Effector memory CD4-positive, alpha-beta T cell (primary cell): ENCODE results near the gene MAST3.

Experiments used
- DNase-seq, 3 donors: peaks; one replicate each; pipeline ENCODE4 v3.0.0-alpha.2; 2020
- H3K27ac ChIP-seq: 2 replicates; pipeline ENCODE4 v1.7.0; 2013; ENCODE audit warnings: mild to moderate bottlenecking, low read length, moderate library complexity; ENCODE audit not compliant: insufficient read depth, poor library complexity, severe bottlenecking
- H3K27me3 ChIP-seq: replicated peaks from 2 replicates; pipeline ENCODE4 v1.7.0; 2013; ENCODE audit warnings: mild to moderate bottlenecking, low read length; ENCODE audit not compliant: insufficient read depth, control insufficient read depth, poor library complexity, severe bottlenecking
- H3K36me3 ChIP-seq: 2 replicates; pipeline ENCODE4 v1.7.0; 2013; ENCODE audit warnings: mild to moderate bottlenecking, low read length, moderate library complexity; ENCODE audit not compliant: control insufficient read depth, insufficient read depth
- H3K4me1 ChIP-seq: 2 replicates; pipeline ENCODE4 v1.7.0; 2013; ENCODE audit warnings: low read length, mild to moderate bottlenecking; ENCODE audit not compliant: control insufficient read depth, insufficient read depth, poor library complexity, severe bottlenecking
- H3K4me3 ChIP-seq: 2 replicates; pipeline ENCODE4 v1.7.0; 2013; ENCODE audit warnings: low read length, low read depth, mild to moderate bottlenecking; ENCODE audit not compliant: insufficient read depth, poor library complexity, severe bottlenecking
- H3K9me3 ChIP-seq: 2 replicates; pipeline ENCODE4 v1.7.0; 2013; ENCODE audit warnings: mild to moderate bottlenecking, low read length, moderate library complexity; ENCODE audit not compliant: control insufficient read depth

MAST3 gene

GRCh38 chr19:18060472-18060871 lies 37.1 kb upstream of the MAST3 start:
- DNase-seq: no peak
- no peaks in the 10 kb centered on the region for H3K9me3 ChIP-seq
- H3K36me3 ChIP-seq: peaks cover 17% of the 10 kb centered on the region
- H3K4me1 ChIP-seq: peaks cover 7% of the 10 kb centered on the region
- H3K4me3 ChIP-seq: no peak overlapping the region
- H3K27me3 ChIP-seq: no peaks in the 10 kb centered on the region
- no peak overlapping the region for H3K27ac ChIP-seq

- no peaks in the 10 kb centered on the region for H3K9me3 ChIP-seq
- peaks cover 22% of the 10 kb centered on the region for H3K36me3 ChIP-seq
- H3K4me1 ChIP-seq: peaks cover 7% of the 10 kb centered on the region
- H3K27me3 ChIP-seq: no peaks in the 10 kb centered on the region
- no peak overlapping the region for H3K4me3 ChIP-seq
- no peak overlapping the region for H3K27ac ChIP-seq
- no peak for DNase-seq
Observed at GRCh38 chr19:18062028-18062427, 35.5 kb upstream of the MAST3 start.

GRCh38 chr19:18063463-18063862 lies 34.1 kb upstream of the MAST3 start:
- Histone ChIP-seq H3K4me1 (peaks cover 1% of the 10 kb centered on the region), H3K36me3 (peaks cover 22% of the 10 kb centered on the region), H3K27ac (no peak overlapping the region), H3K4me3 (no peak overlapping the region), H3K9me3 (no peaks in the 10 kb centered on the region), H3K27me3 (no peaks in the 10 kb centered on the region)
- DNase-seq: no peak

DNA sequence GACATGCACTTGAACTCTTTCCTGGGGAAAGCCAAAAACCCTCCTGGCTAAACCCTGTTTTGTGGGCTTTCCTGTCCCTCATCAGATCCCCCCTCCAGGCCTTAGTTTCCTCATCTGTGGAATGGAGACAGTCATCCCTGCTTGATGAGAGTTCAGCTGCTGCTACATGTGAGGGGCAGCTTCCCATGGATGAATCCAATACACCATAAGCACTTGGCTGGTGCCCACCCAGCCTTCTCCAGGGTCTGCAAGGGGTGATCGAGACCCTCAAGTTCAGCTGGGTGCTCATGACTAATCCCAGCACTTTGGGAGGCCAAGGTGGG lies 32.4 kb upstream of the MAST3 start:
- no peak overlapping the region for H3K4me3 ChIP-seq
- H3K27me3 ChIP-seq: no peaks in the 10 kb centered on the region
- DNase-seq: no peak
- no peaks in the 10 kb centered on the region for H3K9me3 ChIP-seq
- H3K4me1 ChIP-seq: no peaks in the 10 kb centered on the region
- peaks cover 18% of the 10 kb centered on the region for H3K36me3 ChIP-seq
- no peak overlapping the region for H3K27ac ChIP-seq

DNA sequence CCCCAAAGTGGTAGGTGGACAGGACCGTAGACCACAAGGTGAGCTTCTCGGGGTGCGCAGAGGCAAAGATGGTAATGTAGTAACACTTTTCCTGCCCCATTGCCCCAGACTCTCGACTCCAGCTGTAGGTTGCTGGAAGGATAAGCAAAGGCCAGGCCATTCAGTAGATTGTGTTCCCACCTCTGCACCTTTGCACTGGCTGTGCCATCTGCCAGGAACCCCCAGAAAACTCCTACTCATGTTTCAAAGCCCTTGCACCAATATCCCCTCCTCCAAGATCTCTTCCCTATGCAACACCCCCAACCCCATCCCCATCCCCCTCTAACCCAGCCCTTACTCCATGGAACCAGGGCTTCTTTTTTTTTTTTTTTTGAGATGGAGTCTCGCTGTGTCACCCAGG lies 29.2 kb upstream of the MAST3 start:
- Histone ChIP-seq H3K27ac (no peak overlapping the region), H3K4me3 (no peak overlapping the region), H3K27me3 (no peaks in the 10 kb centered on the region), H3K36me3 (peaks cover 32% of the 10 kb centered on the region), H3K9me3 (no peaks in the 10 kb centered on the region), H3K4me1 (peaks cover 5% of the 10 kb centered on the region)
- no peak for DNase-seq

DNA sequence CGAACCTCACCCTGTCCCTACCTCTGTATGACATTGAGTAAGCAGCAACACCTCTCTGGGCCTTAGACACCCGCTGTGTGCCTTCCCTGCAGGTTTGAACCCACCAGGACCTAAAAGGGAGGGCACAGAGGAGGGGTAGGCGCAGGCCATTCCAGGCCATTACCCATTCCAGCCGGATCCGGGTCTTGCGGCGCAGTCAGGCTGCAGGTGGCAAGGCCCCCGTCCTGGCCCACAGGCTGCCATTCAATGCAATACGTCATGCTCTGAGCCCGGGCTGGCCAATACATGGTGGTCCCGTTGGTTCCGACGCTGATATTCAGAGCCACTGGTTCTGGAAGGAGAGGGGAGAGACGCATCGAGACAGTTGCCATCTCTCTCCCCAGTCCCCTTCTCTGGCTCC lies 28.2 kb upstream of the MAST3 start:
- Histone ChIP-seq H3K4me1 (peaks cover 7% of the 10 kb centered on the region), H3K36me3 (peaks cover 37% of the 10 kb centered on the region)
- no peak for DNase-seq

GRCh38 chr19:18070181-18070580 lies 27.4 kb upstream of the MAST3 start:
- H3K4me3 ChIP-seq: no peak overlapping the region
- H3K27ac ChIP-seq: no peak overlapping the region
- DNase-seq: no peak
- H3K27me3 ChIP-seq: no peaks in the 10 kb centered on the region
- H3K36me3 ChIP-seq: peaks cover 37% of the 10 kb centered on the region
- no peaks in the 10 kb centered on the region for H3K9me3 ChIP-seq
- peaks cover 7% of the 10 kb centered on the region for H3K4me1 ChIP-seq

More for the DNA sequence above, 28.2 kb upstream of the MAST3 start:
- Histone ChIP-seq H3K27ac (no peak overlapping the region), H3K4me3 (no peak overlapping the region), H3K9me3 (no peaks in the 10 kb centered on the region), H3K27me3 (no peaks in the 10 kb centered on the region)

DNA sequence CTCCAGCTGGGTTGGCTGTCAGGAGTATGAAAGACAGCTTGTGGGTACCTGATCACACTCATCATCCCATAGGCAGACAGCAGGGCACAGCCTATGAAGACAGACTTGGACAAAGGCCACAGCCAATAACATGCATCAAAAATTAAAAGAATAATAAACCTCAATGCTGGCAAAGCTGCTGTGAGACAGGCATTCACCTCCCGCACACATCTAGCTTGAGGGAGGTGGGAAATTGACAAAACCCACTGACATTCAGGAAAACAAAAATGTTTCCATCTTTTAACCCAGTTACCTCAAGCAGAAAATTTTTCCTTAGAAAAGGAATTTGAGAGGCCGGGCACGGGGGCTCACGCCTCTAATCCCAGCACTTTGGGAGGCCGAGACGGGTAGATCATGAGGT lies 25.2 kb upstream of the MAST3 start:
- Histone ChIP-seq H3K4me1 (peaks cover 7% of the 10 kb centered on the region), H3K27ac (no peak overlapping the region), H3K36me3 (peaks cover 47% of the 10 kb centered on the region), H3K27me3 (no peaks in the 10 kb centered on the region), H3K9me3 (no peaks in the 10 kb centered on the region), H3K4me3 (no peak overlapping the region)
- DNase-seq: no peak

DNA sequence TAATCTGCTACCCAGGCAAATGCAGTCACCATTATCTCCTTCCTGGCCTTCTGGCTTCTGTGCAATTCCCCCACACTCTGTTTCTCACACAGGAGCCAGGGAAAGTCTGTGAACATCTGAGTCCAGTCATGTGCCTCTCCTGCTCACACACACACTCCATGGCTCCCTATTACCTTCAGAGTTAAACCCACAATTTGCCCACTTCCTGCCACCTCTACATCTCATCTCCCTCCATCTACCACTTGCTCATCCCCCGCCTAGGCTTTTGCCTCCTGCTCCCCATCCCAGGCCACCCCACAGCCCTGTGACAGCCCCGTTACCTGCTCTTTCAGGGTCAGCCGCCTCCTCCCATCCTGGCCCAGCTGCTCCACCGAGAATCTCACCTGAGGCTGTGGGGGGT lies 24.4 kb upstream of the MAST3 start:
- H3K4me3 ChIP-seq: no peak overlapping the region
- no peaks in the 10 kb centered on the region for H3K27me3 ChIP-seq
- DNase-seq: no peak
- no peak overlapping the region for H3K27ac ChIP-seq
- H3K4me1 ChIP-seq: peaks cover 7% of the 10 kb centered on the region
- H3K36me3 ChIP-seq: peaks cover 55% of the 10 kb centered on the region
- no peaks in the 10 kb centered on the region for H3K9me3 ChIP-seq

- peaks cover 7% of the 10 kb centered on the region for H3K4me1 ChIP-seq
- peaks cover 55% of the 10 kb centered on the region for H3K36me3 ChIP-seq
- H3K27me3 ChIP-seq: no peaks in the 10 kb centered on the region
- no peaks in the 10 kb centered on the region for H3K9me3 ChIP-seq
- H3K4me3 ChIP-seq: no peak overlapping the region
- DNase-seq: no peak
- H3K27ac ChIP-seq: no peak overlapping the region
Observed at GRCh38 chr19:18074192-18074591, 23.4 kb upstream of the MAST3 start.
